CMK (cell line): ENCODE results near the gene PGM2L1.

Experiments
- DNase-seq: peaks from one replicate; pipeline ENCODE4 v3.0.0-alpha.2; 2010; ENCODE audit warnings: low read depth

The PGM2L1 gene

GRCh38 chr11:74297484-74297883, 100.7 kb downstream of the PGM2L1 start:
- DNase-seq: no peak

- DNase-seq: no peak
Observed at GRCh38 chr11:74288911-74289310, 109.3 kb downstream of the PGM2L1 start.

GRCh38 chr11:74288161-74288560, 110.1 kb downstream of the PGM2L1 start:
- DNase-seq: no peak

GRCh38 chr11:74284466-74284865, 113.8 kb downstream of the PGM2L1 start:
- DNase-seq: no peak

- no peak for DNase-seq
Observed at GRCh38 chr11:74283580-74284180, 114.6 kb downstream of the PGM2L1 start.

GRCh38 chr11:74282914-74283371, 115.3 kb downstream of the PGM2L1 start:
- no peak for DNase-seq

GRCh38 chr11:74282421-74282820, 115.8 kb downstream of the PGM2L1 start:
- no peak for DNase-seq

- no peak for DNase-seq
Observed at GRCh38 chr11:74280494-74280893, 117.7 kb downstream of the PGM2L1 start.
